Measurements from ENCODE around the gene GRIK5. TPM values are rescaled to one million over a fixed set of nuclear protein-coding genes. Genes with fewer than 3 reads are reported as not detected.

The GRIK5 gene
- total RNA-seq, 4 donors from 2014 or later: 0.08 to 1.1 (median 0.37) TPM

DNA sequence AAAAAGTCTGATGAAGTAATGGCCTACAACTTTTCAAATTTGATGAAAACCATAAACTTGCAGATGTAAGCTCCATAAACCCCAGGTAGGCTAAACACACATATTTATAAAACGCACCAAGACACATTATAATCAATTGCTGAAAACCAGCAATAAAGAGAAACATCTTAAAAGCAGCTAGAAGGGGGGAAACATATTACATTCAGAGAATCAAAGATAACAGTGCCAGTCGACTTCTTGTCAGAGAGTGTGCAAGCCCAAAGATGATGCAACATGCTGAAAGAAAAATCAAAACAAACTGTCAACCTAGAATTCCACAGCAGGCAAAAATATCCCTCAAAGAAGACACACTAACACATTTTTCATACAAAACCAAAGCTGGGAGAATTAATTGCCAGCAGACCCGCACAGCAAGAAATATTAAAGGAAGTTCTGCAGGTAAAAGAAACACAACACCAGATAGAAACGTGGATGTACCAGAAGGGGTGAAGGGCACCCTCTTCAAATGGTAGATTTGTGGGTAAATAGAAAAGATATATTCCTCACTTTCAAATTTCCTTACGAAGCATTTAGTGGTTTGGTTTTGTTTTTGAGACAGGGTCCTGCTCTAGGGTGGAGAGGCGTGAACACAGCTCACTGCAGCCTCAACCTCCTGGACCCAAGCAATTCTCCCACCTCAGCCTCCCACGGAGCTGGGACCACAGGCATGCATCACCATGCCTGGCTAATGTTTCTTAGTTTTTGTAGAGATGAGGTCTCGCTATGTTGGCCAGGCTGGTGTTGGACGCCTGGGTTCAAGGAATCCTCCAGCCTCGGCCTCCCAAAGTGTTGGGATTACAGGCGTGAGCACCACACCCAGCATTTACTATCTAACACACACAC, 59.5 kb downstream of the GRIK5 start:
- no peaks in the 10 kb centered on the region for H3K4me1 ChIP-seq
- TF ChIP-seq POLR2A (IDR thresholded peaks at IDR 0.05): no peak
- TF ChIP-seq, protein P1, sequence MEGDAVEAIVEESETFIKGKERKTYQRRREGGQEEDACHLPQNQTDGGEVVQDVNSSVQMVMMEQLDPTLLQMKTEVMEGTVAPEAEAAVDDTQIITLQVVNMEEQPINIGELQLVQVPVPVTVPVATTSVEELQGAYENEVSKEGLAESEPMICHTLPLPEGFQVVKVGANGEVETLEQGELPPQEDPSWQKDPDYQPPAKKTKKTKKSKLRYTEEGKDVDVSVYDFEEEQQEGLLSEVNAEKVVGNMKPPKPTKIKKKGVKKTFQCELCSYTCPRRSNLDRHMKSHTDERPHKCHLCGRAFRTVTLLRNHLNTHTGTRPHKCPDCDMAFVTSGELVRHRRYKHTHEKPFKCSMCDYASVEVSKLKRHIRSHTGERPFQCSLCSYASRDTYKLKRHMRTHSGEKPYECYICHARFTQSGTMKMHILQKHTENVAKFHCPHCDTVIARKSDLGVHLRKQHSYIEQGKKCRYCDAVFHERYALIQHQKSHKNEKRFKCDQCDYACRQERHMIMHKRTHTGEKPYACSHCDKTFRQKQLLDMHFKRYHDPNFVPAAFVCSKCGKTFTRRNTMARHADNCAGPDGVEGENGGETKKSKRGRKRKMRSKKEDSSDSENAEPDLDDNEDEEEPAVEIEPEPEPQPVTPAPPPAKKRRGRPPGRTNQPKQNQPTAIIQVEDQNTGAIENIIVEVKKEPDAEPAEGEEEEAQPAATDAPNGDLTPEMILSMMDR (IDR thresholded peaks at IDR 0.05): no peak
- WGBS, 2 donors: 64 to 67% methylated on average over 9 to 11 of the region's 11 CpGs
- H3K36me3 ChIP-seq: no peaks in the 10 kb centered on the region
- no peak overlapping the region for H3K4me3 ChIP-seq
- no peak for DNase-seq
- no peak overlapping the region for H3K27ac ChIP-seq
- H3K9me3 ChIP-seq: no peaks in the 10 kb centered on the region
- intact Hi-C loops (cut with DNase I): no loop called here
- H3K27me3 ChIP-seq: peaks cover 0 to 8% (median 0%) of the 10 kb centered on the region in 4 donors

DNA sequence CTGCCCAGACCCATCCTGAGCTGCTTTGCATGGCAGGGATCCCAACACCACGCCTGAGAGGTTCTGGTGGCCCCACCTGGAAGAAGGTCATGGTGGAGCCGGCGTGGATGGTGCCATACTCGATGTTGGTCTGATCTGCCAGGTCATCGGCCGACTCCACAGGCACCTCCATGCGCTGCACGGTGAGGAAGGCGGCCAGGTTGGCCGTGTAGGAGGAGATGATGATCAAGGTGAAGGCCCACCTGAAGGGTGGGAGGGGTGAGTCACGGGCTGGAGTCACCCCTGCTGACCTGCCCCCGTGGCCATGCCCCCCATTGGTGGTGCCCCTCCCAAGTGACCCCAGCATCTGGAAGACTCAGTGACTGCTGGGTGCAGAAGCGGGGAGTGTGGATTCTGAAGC, 63.4 kb downstream of the GRIK5 start:
- intact Hi-C loops (cut with DNase I): no loop called here
- no peaks in the 10 kb centered on the region for H3K9me3 ChIP-seq
- 80 to 83% methylated on average over 1 to 10 of the region's 13 CpGs for WGBS, 2 donors
- H3K27me3 ChIP-seq: peaks cover 0 to 41% (median 0%) of the 10 kb centered on the region in 4 donors
- no peak overlapping the region for H3K4me3 ChIP-seq
- no peak overlapping the region for H3K27ac ChIP-seq
- H3K4me1 ChIP-seq: no peaks in the 10 kb centered on the region
- no peaks in the 10 kb centered on the region for H3K36me3 ChIP-seq
- TF ChIP-seq, protein P1 (IDR thresholded peaks at IDR 0.05): no peak
- TF ChIP-seq POLR2A (IDR thresholded peaks at IDR 0.05): no peak
- DNase-seq: no peak

DNA sequence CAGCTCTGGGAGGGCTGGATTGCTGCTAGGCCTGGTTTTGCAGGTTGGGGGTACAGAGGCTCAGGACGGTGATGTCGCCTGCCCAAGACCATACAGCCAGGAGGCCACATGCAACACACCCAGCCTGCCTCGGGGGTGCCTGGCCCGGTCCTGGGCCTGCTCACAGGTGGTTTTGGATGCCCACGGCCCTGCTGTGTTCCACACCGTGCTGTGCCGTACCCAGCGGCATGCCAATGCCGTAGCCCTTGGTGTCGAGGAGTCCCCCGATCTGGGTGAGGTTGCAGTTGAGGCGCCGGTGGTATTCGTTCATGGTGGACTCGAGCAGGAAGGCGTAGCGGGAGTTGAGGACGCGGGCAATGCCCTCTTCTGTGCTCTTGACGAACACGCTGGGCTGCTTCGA, 64.5 kb downstream of the GRIK5 start:
- no peak overlapping the region for H3K4me3 ChIP-seq
- DNase-seq: no peak
- no peaks in the 10 kb centered on the region for H3K9me3 ChIP-seq
- H3K27me3 ChIP-seq: peaks cover 0 to 51% (median 0%) of the 10 kb centered on the region in 4 donors
- no peaks in the 10 kb centered on the region for H3K4me1 ChIP-seq
- H3K27ac ChIP-seq: no peak overlapping the region
- intact Hi-C loops (cut with DNase I): no loop called here
- no peaks in the 10 kb centered on the region for H3K36me3 ChIP-seq
- 40 to 94% methylated on average over 1 to 14 of the region's 22 CpGs for WGBS, 2 donors
- TF ChIP-seq POLR2A (IDR thresholded peaks at IDR 0.05): no peak
- TF ChIP-seq, protein P1 (IDR thresholded peaks at IDR 0.05): no peak

DNA sequence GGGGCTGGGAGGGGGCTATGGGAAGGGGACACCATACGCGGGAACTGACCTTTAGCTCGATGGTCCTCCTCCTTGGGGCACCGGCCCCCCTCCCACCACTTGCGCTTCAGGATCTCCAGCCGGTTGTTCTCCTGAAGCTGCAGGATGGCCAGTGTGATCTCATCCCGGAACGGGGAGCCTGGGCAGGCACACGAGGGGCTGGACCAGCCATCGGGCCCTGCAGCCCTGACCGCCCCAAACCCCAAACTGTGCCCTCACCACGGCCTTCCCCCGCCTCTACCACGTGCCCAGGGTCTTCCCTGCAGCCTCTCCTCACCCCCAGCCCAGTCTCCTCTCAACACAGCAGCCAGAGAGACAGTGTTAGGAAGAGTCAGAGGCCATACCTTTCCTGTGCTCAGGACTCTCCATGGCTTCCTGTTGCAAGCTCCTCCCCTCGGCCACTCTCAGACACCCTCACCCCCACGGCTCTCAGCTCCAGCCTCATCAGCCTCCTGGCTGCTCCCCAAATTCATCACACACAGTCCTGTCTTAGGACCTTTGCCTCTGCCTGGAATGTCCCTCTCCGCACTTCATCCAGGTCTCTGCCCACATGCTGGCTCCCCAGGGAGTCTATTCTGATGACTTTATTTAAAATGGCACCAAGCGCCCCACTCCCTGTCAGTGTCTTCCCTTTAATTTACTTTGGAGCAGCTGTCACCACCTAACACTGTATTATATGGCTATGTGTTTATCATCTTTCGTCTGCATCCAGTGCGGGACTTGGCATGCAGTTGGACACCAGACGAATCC, 66.3 kb downstream of the GRIK5 start:
- WGBS, 2 donors: 66 to 81% methylated on average over 8 to 14 of the region's 21 CpGs
- no peak overlapping the region for H3K4me3 ChIP-seq
- no peaks in the 10 kb centered on the region for H3K36me3 ChIP-seq
- intact Hi-C loops (cut with DNase I): no loop called here
- TF ChIP-seq, protein P1 (IDR thresholded peaks at IDR 0.05): no peak
- no peak for TF ChIP-seq POLR2A (IDR thresholded peaks at IDR 0.05)
- no peak overlapping the region for H3K27ac ChIP-seq
- peaks cover 0 to 5% (median 2%) of the 10 kb centered on the region in 3 donors for H3K4me1 ChIP-seq
- no peaks in the 10 kb centered on the region for H3K9me3 ChIP-seq
- DNase-seq: no peak
- peaks cover 0 to 69% (median 2%) of the 10 kb centered on the region in 4 donors for H3K27me3 ChIP-seq

DNA sequence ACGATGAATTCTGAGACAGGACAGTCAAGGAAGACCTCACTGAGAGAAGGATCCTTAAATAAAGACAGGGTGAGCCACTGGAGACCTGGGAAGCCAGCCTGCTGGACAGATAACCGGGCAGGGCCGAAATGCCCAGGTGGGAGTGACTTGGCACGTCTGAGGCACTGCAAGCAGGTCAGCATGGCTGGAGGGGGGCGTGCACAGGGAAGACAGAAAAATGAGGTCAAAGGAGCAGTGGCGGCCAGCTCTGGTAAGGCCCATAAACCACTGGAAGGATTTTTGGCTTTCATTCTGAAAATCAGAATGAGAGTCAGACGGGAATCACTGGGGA, 70.2 kb downstream of the GRIK5 start:
- intact Hi-C loops (cut with DNase I): no loop called here

More for the DNA sequence above, 70.2 kb downstream of the GRIK5 start:
- no peak for TF ChIP-seq POLR2A (IDR thresholded peaks at IDR 0.05)
- TF ChIP-seq, protein P1 (IDR thresholded peaks at IDR 0.05): no peak
- DNase-seq: no peak
- Histone ChIP-seq H3K27ac (no peak overlapping the region), H3K9me3 (no peaks in the 10 kb centered on the region), H3K4me3 (no peak overlapping the region), H3K4me1 (peaks cover 5 to 22% (median 5%) of the 10 kb centered on the region in 3 donors), H3K27me3 (peaks cover 5 to 100% (median 17%) of the 10 kb centered on the region in 4 donors), H3K36me3 (no peaks in the 10 kb centered on the region)
- 62 to 67% methylated on average over 7 of the region's 7 CpGs for WGBS, 2 donors

Measured in esophagus squamous epithelium (tissue), 5 donors.